ENCODE data around the gene CLIC5.

DNA sequence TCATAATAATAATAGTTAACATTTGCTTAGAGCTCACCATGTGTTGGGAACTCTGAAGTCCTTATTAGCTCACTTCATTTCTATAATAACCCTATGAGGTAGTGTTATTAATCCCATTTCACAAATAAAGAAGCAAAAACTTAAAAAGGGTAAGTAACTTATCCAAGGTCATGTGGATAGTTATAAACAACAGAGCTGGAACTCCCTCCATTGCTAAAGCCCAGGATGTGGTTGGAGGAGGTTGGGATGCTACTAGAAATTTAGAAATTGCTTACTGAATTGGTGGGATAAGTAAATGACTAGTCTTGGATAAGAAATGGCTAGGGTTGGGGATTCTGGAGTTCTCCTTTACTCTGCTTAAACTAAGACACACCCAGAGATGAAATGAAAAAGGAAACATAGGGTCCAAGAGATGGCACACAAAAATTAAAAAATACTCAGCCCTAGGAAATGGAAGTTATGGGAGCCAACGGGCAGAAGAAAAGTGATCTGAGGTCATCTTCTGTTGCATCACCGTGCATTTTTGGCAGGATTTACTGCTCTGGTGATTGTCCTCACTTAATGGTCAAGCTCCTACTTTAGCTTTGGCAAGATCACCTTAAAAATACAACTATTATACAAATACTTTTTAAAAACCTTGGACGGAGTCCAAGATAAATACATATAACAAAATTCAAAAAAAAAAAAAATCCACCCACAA is 7.7 kb upstream of the CLIC5 start:
- no peak for TF ChIP-seq POLR2AphosphoS5 (IDR thresholded peaks at IDR 0.05)
- TF ChIP-seq, protein P1, sequence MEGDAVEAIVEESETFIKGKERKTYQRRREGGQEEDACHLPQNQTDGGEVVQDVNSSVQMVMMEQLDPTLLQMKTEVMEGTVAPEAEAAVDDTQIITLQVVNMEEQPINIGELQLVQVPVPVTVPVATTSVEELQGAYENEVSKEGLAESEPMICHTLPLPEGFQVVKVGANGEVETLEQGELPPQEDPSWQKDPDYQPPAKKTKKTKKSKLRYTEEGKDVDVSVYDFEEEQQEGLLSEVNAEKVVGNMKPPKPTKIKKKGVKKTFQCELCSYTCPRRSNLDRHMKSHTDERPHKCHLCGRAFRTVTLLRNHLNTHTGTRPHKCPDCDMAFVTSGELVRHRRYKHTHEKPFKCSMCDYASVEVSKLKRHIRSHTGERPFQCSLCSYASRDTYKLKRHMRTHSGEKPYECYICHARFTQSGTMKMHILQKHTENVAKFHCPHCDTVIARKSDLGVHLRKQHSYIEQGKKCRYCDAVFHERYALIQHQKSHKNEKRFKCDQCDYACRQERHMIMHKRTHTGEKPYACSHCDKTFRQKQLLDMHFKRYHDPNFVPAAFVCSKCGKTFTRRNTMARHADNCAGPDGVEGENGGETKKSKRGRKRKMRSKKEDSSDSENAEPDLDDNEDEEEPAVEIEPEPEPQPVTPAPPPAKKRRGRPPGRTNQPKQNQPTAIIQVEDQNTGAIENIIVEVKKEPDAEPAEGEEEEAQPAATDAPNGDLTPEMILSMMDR (IDR thresholded peaks at IDR 0.05; ENCODE audit: poor library complexity, severe bottlenecking) = no peak
- TF ChIP-seq REST (IDR thresholded peaks at IDR 0.05; ENCODE audit: borderline replicate concordance) = no peak
- no peak for TF ChIP-seq TAF1 (IDR thresholded peaks at IDR 0.05; ENCODE audit: low read depth)
- TF ChIP-seq EP300 (conservative IDR thresholded peaks at IDR 0.05; ENCODE audit: poor library complexity, severe bottlenecking) = no peak
- TF ChIP-seq EZH2 (IDR thresholded peaks at IDR 0.05; ENCODE audit: borderline replicate concordance, insufficient read depth, low read length, poor library complexity, severe bottlenecking) = no peak
- TF ChIP-seq SMC3 (conservative IDR thresholded peaks at IDR 0.05; ENCODE audit: poor library complexity) = no peak
